Fibroblast of pulmonary artery (primary cell): ENCODE data around the gene ZNF524.

Experiments
- DNase-seq: peaks from one replicate; pipeline ENCODE4 v3.0.0-alpha.2; 2010; ENCODE audit warnings: low read depth
- H3K4me3 ChIP-seq: replicated peaks from 2 replicates; pipeline ENCODE4 v1.5.1; 2011; ENCODE audit warnings: low read depth, mild to moderate bottlenecking, control low read depth, low read length, moderate library complexity
- CTCF ChIP-seq: IDR thresholded peaks from 2 replicates; pipeline ENCODE4 v1.5.1; 2011; ENCODE audit warnings: mild to moderate bottlenecking, control low read depth, low read length, inconsistent platforms; ENCODE audit errors: missing control alignments

Gene ZNF524

DNA sequence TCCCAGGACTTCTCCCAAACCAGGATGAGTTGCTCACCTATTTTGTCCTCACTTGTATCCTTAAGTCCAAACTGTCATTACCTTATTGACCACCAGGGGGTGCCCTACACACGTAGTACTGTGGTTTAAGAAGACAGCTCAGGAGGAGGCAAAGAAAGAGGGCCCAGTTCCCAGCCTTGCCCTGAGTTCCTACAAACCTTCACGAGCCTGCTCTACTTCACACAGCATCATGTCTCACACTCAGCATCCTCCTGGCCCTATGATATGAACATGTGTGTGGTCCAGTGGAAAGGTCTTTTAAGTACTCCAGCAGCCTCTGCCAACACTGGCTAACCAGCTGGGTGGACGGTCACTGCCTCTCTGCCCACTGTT lies 32.4 kb downstream of the ZNF524 start:
- peak; percentile 98 for DNase-seq
- TF ChIP-seq CTCF: peak; percentile 83
- no peak overlapping the region for H3K4me3 ChIP-seq

DNA sequence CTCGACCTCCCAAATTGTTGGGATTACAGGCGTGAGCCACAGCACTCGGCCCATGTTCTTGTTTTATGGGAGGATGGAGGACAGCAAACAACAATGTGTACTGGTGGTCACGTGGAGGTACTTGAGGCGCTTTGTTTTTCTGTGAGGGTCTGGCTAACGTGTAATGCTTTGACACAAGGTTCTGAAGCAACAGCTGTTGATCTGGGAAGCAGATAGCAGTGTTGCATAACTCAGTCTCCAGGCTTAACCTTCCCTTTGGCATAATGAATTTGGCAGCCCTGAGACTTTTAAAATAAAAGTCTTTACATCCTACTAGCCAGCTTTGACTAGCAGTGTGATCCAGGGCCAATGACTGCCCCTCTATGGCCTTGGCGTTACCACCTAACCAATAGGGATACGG lies 33.8 kb downstream of the ZNF524 start:
- H3K4me3 ChIP-seq: no peak overlapping the region
- no peak for TF ChIP-seq CTCF
- no peak for DNase-seq

DNA sequence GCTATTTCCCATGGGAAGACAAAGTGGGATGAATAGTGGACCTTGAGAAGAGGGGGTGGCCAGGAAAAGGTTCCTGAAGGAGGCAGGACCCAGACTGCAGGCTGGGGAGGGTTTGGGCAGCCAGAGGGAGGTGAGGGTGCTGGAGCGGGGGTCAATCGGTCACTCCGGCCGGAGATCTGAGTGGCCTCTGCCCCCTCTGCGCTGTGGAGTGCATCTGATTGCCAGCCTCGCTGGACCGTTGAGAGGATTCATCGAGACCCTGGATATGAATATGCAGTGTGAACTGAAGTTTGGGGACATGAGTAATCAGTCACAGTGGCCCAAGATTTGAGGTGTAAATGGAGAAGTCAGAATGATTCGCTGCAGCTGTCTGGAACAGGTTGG lies 35.2 kb downstream of the ZNF524 start:
- no peak for TF ChIP-seq CTCF
- no peak for DNase-seq
- H3K4me3 ChIP-seq: peak overlapping the region; percentile 87

GRCh38 chr19:55635856-55636440 lies 35.9 kb downstream of the ZNF524 start:
- no peak for TF ChIP-seq CTCF
- no peak for DNase-seq
- H3K4me3 ChIP-seq: peak overlapping the region; percentile 87

- H3K4me3 ChIP-seq: no peak overlapping the region
- no peak for TF ChIP-seq CTCF
- no peak for DNase-seq
Observed at GRCh38 chr19:55636723-55637122, 36.6 kb downstream of the ZNF524 start.

DNA sequence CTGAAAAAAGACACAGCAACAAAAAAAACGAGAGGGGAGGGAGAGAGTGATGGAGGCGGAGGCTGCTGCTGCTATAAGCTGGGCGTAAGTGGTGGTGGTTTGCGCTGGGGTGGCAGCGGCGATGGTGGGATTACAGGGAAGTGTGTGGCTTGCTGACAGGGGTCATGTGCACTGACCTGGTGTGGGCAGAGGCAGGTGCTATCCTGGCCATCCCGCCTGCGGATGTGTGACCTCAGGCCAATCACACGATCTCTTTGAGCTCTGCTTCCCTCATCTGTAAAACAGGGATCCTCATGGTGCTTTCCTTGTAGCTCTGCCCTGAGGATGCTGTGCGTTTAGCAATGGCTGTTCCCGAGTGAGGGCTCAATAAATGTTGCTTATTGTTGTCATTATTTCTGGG lies 37.4 kb downstream of the ZNF524 start:
- no peak overlapping the region for H3K4me3 ChIP-seq
- no peak for TF ChIP-seq CTCF
- no peak for DNase-seq

GRCh38 chr19:55638864-55639359 lies 38.8 kb downstream of the ZNF524 start:
- no peak overlapping the region for H3K4me3 ChIP-seq
- TF ChIP-seq CTCF: peak; percentile 43
- peak; percentile 49 for DNase-seq
